ENCODE results near the gene SNAPC4. TPM values are rescaled to one million over a fixed set of nuclear protein-coding genes. Genes with fewer than 3 reads are reported as not detected.

The SNAPC4 gene
- total RNA-seq, 1 donor from 2014 or later, result 3.7 TPM

DNA sequence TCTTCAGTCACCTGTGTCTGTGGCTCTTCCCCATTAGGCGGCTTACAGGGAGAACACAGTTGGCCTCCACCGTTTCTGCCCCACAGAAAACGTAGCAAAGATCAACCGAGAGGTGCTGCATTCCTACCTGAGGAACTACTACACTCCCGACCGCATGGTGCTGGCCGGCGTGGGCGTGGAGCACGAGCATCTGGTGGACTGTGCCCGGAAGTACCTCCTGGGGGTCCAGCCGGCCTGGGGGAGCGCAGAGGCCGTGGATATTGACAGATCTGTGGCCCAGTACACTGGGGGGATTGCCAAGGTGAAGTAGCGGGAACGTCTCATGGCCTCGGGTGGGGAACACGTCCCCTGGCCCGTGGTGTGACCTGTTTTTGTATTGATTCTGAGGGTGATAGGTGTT lies 16.9 kb upstream of the SNAPC4 start:
- TF ChIP-seq, protein P1, sequence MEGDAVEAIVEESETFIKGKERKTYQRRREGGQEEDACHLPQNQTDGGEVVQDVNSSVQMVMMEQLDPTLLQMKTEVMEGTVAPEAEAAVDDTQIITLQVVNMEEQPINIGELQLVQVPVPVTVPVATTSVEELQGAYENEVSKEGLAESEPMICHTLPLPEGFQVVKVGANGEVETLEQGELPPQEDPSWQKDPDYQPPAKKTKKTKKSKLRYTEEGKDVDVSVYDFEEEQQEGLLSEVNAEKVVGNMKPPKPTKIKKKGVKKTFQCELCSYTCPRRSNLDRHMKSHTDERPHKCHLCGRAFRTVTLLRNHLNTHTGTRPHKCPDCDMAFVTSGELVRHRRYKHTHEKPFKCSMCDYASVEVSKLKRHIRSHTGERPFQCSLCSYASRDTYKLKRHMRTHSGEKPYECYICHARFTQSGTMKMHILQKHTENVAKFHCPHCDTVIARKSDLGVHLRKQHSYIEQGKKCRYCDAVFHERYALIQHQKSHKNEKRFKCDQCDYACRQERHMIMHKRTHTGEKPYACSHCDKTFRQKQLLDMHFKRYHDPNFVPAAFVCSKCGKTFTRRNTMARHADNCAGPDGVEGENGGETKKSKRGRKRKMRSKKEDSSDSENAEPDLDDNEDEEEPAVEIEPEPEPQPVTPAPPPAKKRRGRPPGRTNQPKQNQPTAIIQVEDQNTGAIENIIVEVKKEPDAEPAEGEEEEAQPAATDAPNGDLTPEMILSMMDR (IDR thresholded peaks at IDR 0.05; ENCODE audit: insufficient read depth, low read length, severe bottlenecking), result no peak
- FAIRE-seq (no peak), DNase-seq (ENCODE audit: low read depth) (no peak)
- Histone ChIP-seq H3K27me3 (ENCODE audit: control insufficient read depth, insufficient read depth, low read length) (no peaks in the 10 kb centered on the region), H3K4me3 (ENCODE audit: low read depth, low read length) (no peak overlapping the region), H3K36me3 (ENCODE audit: control insufficient read depth, insufficient read depth, low read length) (peaks cover 51% of the 10 kb centered on the region)

DNA sequence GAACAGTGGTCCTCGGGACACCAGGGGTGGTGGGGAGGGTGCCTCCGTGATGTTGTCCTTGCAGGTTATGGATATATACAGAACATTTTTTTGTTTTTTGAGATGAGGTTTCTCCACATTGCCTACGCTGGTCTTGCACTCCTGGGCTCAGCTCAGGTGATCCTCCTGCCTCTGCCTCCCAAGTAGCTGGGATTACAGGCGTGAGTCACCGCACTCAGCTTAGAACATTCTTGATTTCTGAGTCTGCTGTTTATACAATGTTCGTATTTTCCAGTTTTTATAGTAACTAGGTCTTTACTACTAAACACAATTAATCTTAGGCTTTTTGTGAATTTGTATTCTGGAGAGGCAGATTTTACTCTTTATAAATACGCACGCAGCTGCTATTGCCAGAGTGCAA lies 16.5 kb upstream of the SNAPC4 start:
- no peak for DNase-seq (ENCODE audit: low read depth)
- no peak for FAIRE-seq
- no peaks in the 10 kb centered on the region for H3K27me3 ChIP-seq (ENCODE audit: control insufficient read depth, insufficient read depth, low read length)
- no peak overlapping the region for H3K4me3 ChIP-seq (ENCODE audit: low read depth, low read length)
- TF ChIP-seq, protein P1 (IDR thresholded peaks at IDR 0.05; ENCODE audit: insufficient read depth, low read length, severe bottlenecking), result no peak
- H3K36me3 ChIP-seq (ENCODE audit: control insufficient read depth, insufficient read depth, low read length), result peaks cover 48% of the 10 kb centered on the region

DNA sequence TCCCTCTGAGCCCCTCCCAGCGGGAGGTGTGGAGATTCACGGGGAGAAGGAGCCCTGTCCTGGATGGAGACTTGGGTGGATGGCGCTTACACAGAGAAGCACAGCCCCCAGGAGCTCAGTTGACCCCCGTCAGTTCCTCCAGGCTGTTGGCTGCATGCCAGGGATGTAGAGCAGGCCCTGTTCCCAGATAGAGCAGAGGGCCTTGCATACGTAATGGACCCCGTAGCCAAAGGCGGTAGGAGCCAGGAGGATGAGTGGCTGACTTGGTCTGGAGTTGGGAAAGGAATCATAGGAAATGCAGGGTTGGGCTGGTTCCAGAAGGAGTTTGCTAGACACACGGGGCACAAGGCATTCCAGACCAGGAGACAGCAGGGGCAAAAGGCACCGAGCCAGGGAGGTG lies 13.0 kb upstream of the SNAPC4 start:
- DNase-seq (ENCODE audit: low read depth), result no peak
- Histone ChIP-seq H3K27me3 (ENCODE audit: control insufficient read depth, insufficient read depth, low read length) (no peaks in the 10 kb centered on the region), H3K36me3 (ENCODE audit: control insufficient read depth, insufficient read depth, low read length) (peaks cover 33% of the 10 kb centered on the region), H3K4me3 (ENCODE audit: low read depth, low read length) (no peak overlapping the region)
- FAIRE-seq, result peak; percentile 43
- TF ChIP-seq, protein P1 (IDR thresholded peaks at IDR 0.05; ENCODE audit: insufficient read depth, low read length, severe bottlenecking), result no peak

DNA sequence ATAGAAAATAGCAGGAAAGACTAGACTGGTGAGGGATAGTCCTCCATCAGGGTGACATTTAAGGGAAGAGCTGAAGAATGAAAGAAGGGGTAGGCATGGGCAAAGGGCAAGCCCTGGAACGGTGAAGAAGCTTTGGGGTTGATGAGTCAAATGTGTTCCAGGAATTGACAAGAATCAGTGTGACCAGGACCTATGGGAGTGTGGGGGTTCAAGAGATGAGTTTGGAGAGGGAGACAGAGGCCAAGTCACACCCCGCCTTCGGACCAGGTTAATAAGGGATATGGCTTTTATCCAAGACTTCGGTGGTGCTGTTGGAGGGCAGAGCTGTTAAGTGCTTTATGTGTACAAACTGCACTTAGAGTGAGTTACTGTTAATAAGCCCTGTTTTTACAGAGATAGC lies 11.4 kb upstream of the SNAPC4 start:
- Histone ChIP-seq H3K4me3 (ENCODE audit: low read depth, low read length) (peak overlapping the region; percentile 96), H3K36me3 (ENCODE audit: control insufficient read depth, insufficient read depth, low read length) (peaks cover 36% of the 10 kb centered on the region), H3K27me3 (ENCODE audit: control insufficient read depth, insufficient read depth, low read length) (no peaks in the 10 kb centered on the region)
- no peak for FAIRE-seq
- TF ChIP-seq, protein P1 (IDR thresholded peaks at IDR 0.05; ENCODE audit: insufficient read depth, low read length, severe bottlenecking), result no peak
- DNase-seq (ENCODE audit: low read depth), result no peak

DNA sequence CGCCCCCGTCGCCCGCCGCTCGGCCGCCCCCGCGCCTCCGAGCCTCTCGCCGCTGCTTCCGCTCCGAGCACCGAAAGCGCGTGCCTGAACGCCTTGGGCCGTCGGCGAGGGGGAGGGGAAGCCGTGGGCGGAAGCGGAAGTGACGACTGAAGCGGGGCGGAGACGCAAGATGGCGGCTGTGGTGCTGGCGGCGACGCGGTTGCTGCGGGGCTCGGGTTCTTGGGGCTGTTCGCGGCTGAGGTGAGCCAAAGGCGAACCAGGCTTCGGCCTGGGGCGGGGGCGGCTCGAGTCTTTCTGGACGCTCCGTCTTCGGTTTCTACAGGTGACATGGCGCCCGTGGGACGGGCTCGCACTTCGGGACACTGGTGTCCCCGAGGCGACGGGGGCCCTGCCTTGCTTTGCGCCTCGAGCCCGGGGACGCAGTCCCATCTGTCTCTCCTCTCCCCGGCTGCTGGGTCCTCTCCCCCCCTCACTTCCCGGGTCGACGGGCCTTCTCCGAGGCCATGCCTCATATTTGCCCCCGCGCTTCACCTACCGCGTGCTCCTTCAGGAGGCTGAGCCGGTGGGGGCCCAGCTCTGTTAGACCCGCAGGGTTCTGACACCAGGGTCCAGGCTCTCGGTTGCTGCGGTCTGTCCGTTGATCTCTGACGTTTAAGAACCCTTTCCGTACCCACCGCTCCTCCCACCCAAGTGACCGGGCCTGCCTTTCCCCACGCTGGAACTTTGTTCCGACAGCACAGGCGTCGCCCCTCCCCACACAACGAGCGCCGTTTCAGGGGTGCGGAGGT lies 10.7 kb upstream of the SNAPC4 start, which contains the start of the genes ENTR1 and PMPCA:
TSS of gene ENTR1 (minus strand) at position 115 of the 788 bp plus-strand sequence. CDS start 217 bp downstream, outside the sequence.
TSS of gene PMPCA (plus strand) at position 159 of the 788 bp plus-strand sequence. CDS start at position 170, 11 bp downstream.
- TF ChIP-seq, protein P1 (IDR thresholded peaks at IDR 0.05; ENCODE audit: insufficient read depth, low read length, severe bottlenecking), result no peak
- no peak for FAIRE-seq
- H3K36me3 ChIP-seq (ENCODE audit: control insufficient read depth, insufficient read depth, low read length), result peaks cover 31% of the 10 kb centered on the region

More for the DNA sequence above, 10.7 kb upstream of the SNAPC4 start, which contains the start of the genes ENTR1 and PMPCA:
- Histone ChIP-seq H3K4me3 (ENCODE audit: low read depth, low read length) (peak within 1 kb of the TSS; percentile 96), H3K27me3 (ENCODE audit: control insufficient read depth, insufficient read depth, low read length) (no peaks in the 10 kb centered on the region)
- peak; percentile 75 for DNase-seq (ENCODE audit: low read depth)

Measured in bronchial epithelial cell (primary cell).